WTC11 (cell line): ENCODE measurements around the gene TPPP3.

Experiments
- ATF2 ChIP-seq: sonication (generic); formaldehyde crosslinking; IDR thresholded peaks from 2 replicates; pipeline ENCODE4 v1.8.1; 2022; ENCODE audit warnings: low read depth, missing genetic modification reagents, borderline replicate concordance
- ATF3 ChIP-seq: sonication (generic); formaldehyde crosslinking; conservative IDR thresholded peaks from 2 replicates; pipeline ENCODE4 v1.8.1; 2022; ENCODE audit warnings: mild to moderate bottlenecking, missing genetic modification reagents
- CREM ChIP-seq: sonication (generic); formaldehyde crosslinking; IDR thresholded peaks from 2 replicates; pipeline ENCODE4 v1.8.1; 2022; ENCODE audit warnings: mild to moderate bottlenecking, missing genetic modification reagents, moderate library complexity
- CTCF ChIP-seq: fragments of 200-600 bp; IDR thresholded peaks from 2 replicates; pipeline ENCODE4 v1.8.0; 2022; ENCODE audit warnings: antibody characterized with exemption
- ESRRA ChIP-seq: sonication (generic); formaldehyde crosslinking; IDR thresholded peaks from 2 replicates; pipeline ENCODE4 v1.8.1; 2022; ENCODE audit warnings: mild to moderate bottlenecking, missing genetic modification reagents, borderline replicate concordance
- GTF2I ChIP-seq: fragments of 250-450 bp; sonication (Bioruptor Pico); conservative IDR thresholded peaks from 2 replicates; pipeline ENCODE4 v1.4.0; 2021; ENCODE audit warnings: mild to moderate bottlenecking
- SOX15 ChIP-seq: fragments of 250-450 bp; sonication (Bioruptor Pico); IDR thresholded peaks from 2 replicates; pipeline ENCODE4 v1.9.0; 2021; ENCODE audit warnings: mild to moderate bottlenecking
- USF1 ChIP-seq: sonication (generic); formaldehyde crosslinking; IDR thresholded peaks from 2 replicates; pipeline ENCODE4 v1.8.0; 2022; ENCODE audit warnings: mild to moderate bottlenecking, missing genetic modification reagents

- no peak for TF ChIP-seq CREM (CRISPR knock-in tag)
- TF ChIP-seq ESRRA (CRISPR knock-in tag), result no peak
- TF ChIP-seq ATF3, result no peak
- TF ChIP-seq CTCF, result no peak
- no peak for TF ChIP-seq ATF2 (CRISPR knock-in tag)
- no peak for TF ChIP-seq GTF2I (CRISPR knock-in tag)
- no peak for TF ChIP-seq SOX15 (CRISPR knock-in tag)
- no peak for TF ChIP-seq USF1 (CRISPR knock-in tag)
Measured at GRCh38 chr16:67342616-67343015, 50.7 kb downstream of the TPPP3 start.
